Prostate gland (tissue), 2 donors: ENCODE measurements around the gene PRKACG. TPM values are rescaled to one million over a fixed set of nuclear protein-coding genes. Genes with fewer than 3 reads are reported as not detected.

Experiments
- DNase-seq: peaks from one replicate; pipeline ENCODE4 v3.0.0-alpha.2; 2019; ENCODE audit warnings: low spot score
- H3K27ac ChIP-seq, 2 donors: fragments of 200-600 bp; sonication (generic); 2 replicates each; pipeline ENCODE4 v1.5.1; 2017 to 2019
- H3K27me3 ChIP-seq: fragments of 200-600 bp; sonication (generic); replicated peaks from 2 replicates; pipeline ENCODE4 v1.5.1; 2019; ENCODE audit not compliant: insufficient read depth
- H3K36me3 ChIP-seq, 2 donors: fragments of 200-600 bp; sonication (generic); 1 replicate in 1 of 2; 2 replicates in 1 of 2; pipeline versions ENCODE4 v1.5.1 to v1.8.1; 2017 to 2019
- H3K4me1 ChIP-seq: fragments of 200-600 bp; sonication (generic); replicated peaks from 2 replicates; pipeline ENCODE4 v1.5.1; 2019
- H3K4me3 ChIP-seq, 2 donors: fragments of 200-600 bp; sonication (generic); 2 replicates each; pipeline ENCODE4 v1.5.1; 2017 to 2019
- H3K9me3 ChIP-seq: fragments of 200-600 bp; sonication (generic); 2 replicates; pipeline ENCODE4 v1.5.1; 2017
- POLR2A ChIP-seq: fragments of 450-650 bp; IDR thresholded peaks from one replicate; pipeline ENCODE4 v1.6.1; 2016; ENCODE audit warnings: antibody characterized with exemption, mild to moderate bottlenecking
- POLR2AphosphoS5 ChIP-seq: sonication (generic); formaldehyde crosslinking; IDR thresholded peaks from one replicate; pipeline ENCODE4 v1.6.1; 2017; ENCODE audit warnings: antibody characterized with exemption
- WGBS: methylation state at CpG from one replicate; pipeline ENCODE4 v1.1.5; 2018; 5-methylcytosine and 5-hydroxymethylcytosine counted together
- intact Hi-C: fragments of 100-400 bp; cut with DNase I; formaldehyde crosslinking; loops from one replicate; pipeline ENCODE4 v1.14.2; 2022
- total RNA-seq, 2 donors: library from RNA; depleted of rRNA; stranded (reverse); fragments of >200 nt; gene quantifications; one replicate each; pipeline ENCODE4 v1.1.0, GENCODE V29; 2016
- TF ChIP-seq, protein P1 (sequence below), 4 experiments: fragments of 200-600 bp in 2 of 4; fragments of 450-650 bp in 2 of 4; sonication (generic) in 2 of 4; IDR thresholded peaks; 1 replicate in 3 of 4; 2 replicates in 1 of 4; pipeline ENCODE4 v1.5.1; 2016 to 2019; ENCODE audit warnings: antibody characterized with exemption in 4 of 4, mild to moderate bottlenecking in 2 of 4, moderate library complexity in 2 of 4

The PRKACG gene
- total RNA-seq, 2 donors from 2014 or later, result 5.1 TPM; not detected in 1

- no peaks in the 10 kb centered on the region for H3K27me3 ChIP-seq
- no peak overlapping the region for H3K4me3 ChIP-seq
- 62% methylated on average over 3 of the region's 3 CpGs for WGBS
- no peaks in the 10 kb centered on the region for H3K9me3 ChIP-seq
- intact Hi-C loops, result no loop called here
- no peaks in the 10 kb centered on the region for H3K36me3 ChIP-seq
- no peak for DNase-seq
- H3K27ac ChIP-seq, result no peak overlapping the region
- TF ChIP-seq, protein P1, sequence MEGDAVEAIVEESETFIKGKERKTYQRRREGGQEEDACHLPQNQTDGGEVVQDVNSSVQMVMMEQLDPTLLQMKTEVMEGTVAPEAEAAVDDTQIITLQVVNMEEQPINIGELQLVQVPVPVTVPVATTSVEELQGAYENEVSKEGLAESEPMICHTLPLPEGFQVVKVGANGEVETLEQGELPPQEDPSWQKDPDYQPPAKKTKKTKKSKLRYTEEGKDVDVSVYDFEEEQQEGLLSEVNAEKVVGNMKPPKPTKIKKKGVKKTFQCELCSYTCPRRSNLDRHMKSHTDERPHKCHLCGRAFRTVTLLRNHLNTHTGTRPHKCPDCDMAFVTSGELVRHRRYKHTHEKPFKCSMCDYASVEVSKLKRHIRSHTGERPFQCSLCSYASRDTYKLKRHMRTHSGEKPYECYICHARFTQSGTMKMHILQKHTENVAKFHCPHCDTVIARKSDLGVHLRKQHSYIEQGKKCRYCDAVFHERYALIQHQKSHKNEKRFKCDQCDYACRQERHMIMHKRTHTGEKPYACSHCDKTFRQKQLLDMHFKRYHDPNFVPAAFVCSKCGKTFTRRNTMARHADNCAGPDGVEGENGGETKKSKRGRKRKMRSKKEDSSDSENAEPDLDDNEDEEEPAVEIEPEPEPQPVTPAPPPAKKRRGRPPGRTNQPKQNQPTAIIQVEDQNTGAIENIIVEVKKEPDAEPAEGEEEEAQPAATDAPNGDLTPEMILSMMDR (IDR thresholded peaks at IDR 0.05), result no peak
- no peak for TF ChIP-seq POLR2A
- TF ChIP-seq POLR2AphosphoS5, result no peak
- no peaks in the 10 kb centered on the region for H3K4me1 ChIP-seq
Measured at GRCh38 chr9:68963416-68963815, 50.5 kb downstream of the PRKACG start.

Other genes with a start within 250 kb of the PRKACG start
- gene FXN, start 21.6 kb upstream of the PRKACG start, total RNA-seq, result 10 to 100 TPM in 1 of 2 donors, 1 to 10 TPM in 1; 9.6 to 17.8 TPM
- gene TJP2, start 160.2 kb upstream of the PRKACG start, total RNA-seq, result 100 to 1,000 TPM; 117 to 166 TPM